GM18511 (cell line): ENCODE data around the gene RNF44.
"Not testable (repeated sequence)": the region's sequence is repeated elsewhere in the genome, so short reads cannot be mapped to it uniquely, and the experiment has no call there.

Experiments used
- ATAC-seq: cut with Tn5 transposase; IDR thresholded peaks from one replicate; pipeline ENCODE4 v1.9.1; 2021; ENCODE audit warnings: mild to moderate bottlenecking, moderate library complexity; ENCODE audit not compliant: unreplicated experiment

Gene RNF44

DNA sequence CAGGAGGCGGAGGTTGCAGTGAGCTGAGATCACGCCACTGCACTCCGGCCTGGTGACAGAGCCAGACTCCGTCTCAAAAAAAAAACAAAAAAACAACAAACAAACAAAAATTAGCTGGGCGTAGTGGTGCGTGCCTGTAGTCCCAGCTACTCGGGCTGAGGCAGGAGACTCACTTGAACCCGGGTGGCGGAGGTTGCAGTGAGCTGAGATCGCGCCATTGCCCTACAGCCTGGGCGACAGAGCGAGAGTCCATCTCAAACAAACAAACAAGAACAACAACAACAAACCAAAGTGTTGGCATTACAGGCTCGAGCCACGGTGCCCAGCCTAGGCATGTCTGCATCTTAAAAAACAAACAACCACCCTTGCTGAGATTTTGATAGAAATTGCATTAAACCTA lies 12.2 kb downstream of the RNF44 start:
- no peak for ATAC-seq

DNA sequence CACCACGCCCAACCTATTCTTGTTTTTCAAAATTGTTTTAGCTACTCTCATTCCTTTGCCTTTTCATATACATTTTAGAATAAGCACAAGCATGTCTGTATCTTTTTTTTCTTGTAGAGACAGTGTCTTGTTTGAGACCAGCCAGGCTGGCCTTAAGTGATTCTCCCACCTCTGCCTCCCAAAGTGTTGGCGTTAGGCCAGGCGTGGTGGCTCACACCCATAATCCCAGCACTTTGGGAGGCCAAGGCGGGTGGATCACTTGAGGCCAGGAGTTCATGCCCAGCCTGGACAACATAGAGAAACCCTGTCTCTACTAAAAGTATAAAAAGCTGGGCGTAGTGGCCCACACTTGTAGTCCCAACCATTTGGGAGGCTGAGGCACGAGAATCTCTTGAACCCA lies 13.1 kb downstream of the RNF44 start:
- no peak for ATAC-seq

DNA sequence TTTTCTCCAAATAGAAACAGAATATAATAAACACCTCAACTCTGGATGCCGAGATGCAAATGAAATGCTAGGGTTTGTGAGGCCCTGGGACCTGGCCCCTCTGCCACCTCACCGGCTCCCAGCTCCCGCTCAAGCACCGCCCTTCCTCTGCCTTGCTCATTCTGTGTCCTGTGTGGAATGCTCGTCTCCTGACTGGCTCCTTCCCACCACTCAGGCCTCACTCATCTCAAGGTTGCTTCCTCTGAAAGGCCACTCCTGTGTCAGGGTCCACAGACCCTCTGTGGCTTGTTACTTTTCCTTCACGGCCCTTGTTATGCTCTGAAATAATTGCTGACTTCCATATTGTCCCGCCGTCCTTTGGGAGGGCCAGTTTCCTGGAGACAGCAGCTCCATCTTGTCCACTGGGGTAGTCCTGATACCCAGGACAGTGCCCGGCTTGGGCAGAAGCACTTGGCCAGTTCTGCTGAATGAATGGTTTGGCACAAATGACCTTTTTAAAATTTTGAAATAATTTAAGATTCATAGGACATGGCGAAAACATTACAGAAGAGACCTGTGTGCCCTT lies 15.4 kb downstream of the RNF44 start:
- no peak for ATAC-seq

DNA sequence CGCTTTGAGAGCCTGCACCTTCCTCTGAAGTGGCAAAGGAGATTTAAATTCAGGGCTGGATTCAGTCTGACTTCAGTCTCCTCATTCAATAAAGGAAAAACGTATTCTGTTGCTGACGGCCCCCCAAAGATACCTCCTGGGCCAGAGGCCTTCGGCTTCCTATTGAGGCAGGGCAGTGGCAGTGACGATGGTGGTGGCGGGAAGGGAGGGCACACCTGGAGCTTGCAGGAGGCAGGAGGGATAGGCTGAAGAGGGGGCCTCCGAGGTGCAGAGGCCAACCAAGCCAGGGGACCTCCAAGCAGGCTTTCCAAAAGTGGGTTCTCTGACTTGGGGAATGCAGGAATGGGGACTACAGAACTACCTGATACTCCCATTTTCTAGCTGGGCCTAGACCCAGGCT lies 15.9 kb downstream of the RNF44 start:
- ATAC-seq, result no peak

DNA sequence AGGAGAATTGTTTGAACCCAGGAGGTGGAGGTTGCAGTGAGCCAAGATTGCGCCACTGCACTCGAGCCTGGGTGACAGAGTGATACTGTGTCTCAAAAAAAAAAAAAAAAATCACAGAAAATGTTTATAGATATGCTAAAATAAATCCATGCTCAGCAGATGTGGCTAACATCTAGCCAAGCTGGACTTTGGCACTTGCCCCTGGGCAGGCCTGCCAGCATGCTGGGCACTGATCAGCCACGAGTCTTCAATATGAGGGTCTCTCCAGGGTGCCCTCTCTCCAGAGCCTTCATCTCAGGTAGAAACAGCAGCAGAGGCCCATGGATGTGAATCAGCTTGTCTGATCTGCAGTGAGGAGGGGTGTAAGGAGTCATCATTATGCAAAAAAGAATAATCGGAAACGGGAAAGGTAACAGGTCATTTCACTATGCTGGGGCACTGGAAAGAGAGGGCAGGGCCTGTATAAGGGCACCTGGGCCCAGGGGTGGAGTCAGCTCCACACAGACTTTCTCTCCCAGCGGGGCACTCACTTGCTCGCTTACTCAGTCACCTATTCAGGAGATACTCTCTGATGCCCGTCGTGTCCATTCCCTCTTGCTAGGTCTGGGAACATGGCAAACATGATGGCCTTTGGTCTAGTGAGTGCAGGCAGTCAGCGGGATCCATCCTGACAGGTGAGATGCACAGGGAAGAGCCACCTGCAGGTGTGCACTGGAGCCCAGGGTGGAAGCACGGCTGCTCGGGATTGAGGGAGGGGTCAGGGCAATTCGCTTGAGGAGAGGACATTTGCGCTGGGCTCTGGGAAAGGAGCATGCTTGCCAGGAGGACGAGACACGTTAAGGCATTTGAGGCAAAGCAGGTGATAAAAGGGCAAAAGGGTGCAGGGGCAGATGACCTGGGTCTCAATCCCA lies 17.1 kb downstream of the RNF44 start:
- ATAC-seq, result no peak

DNA sequence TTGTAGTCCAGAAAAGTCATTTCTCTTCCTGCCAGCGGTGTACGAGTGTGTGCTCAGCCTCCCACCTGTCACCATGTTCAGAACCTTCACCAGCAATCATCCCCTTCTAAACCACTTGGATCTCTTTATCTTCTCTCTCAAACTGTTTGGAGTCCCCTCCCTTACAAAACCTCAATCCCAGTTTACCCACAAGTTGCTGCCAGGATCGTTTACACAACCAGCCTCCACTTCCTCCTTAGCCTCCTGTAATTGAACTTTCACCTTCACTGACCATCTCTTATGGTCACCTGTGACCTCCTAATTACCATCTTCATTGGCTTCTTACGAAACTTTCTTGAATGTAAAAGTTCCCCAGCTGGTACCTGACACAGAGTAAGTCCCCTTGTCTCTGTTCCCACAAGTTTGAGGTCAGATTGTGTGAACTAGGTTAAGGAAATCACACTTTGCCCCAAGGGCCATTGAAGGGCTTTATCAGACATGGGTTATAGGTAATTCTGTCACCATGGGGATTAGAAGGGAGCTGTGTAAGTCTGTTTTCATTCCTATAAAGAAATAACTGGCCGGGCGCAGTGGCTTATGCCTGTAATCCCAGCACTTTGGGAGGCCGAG lies 20.0 kb downstream of the RNF44 start:
- ATAC-seq, result no peak

DNA sequence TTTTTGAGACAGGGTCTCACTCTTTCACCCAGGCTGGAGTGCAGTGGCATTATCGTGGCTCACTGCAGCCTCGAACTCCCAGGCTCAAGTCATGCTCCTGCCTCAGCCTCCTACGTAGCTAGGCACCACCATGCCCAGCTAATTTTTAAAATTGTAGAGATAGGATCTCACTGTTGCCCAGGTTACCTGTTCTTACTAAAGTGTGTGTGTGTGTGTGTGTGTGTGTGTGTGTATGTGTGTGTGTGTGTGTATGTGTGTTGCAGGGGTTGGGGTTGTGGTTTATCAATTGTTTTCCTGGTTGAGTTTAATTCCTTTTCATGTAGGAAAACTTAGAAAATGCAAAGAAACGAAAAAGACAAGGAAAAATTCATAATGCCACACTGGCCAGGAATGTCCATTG lies 21.8 kb downstream of the RNF44 start:
- no peak for ATAC-seq

DNA sequence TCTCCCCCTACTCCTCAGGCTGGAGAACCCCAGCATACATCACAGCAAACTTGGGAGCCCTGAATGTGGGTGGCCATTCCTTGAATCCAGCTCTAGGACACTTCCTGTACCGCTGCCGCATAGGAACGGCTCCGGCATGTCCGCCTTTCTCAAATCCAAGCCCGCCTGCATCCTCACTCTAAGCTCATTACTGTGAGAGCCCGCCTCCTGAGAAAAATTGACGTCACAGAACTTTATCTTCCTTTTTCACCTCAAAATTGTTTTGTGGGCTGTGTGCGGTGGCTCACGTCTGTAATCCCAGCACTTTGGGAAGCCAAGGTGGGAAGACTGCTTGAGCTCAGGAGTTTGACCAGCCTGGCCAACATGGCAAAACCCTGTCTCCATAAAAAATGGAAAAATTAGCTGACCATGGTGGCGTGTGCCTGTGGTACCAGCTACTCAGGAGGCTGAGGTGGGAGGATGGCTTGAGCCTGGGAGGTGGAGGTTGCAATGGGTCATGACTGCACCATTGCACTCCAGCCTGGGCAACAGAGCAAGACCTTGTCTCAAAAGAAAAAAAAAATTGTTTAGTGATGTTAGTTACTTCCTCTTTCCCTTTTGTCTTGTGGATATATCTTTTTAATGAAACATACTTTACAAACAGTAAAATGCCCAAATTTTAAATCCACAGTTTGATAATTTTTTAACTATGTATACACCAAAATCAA lies 22.8 kb downstream of the RNF44 start:
- no peak for ATAC-seq

DNA sequence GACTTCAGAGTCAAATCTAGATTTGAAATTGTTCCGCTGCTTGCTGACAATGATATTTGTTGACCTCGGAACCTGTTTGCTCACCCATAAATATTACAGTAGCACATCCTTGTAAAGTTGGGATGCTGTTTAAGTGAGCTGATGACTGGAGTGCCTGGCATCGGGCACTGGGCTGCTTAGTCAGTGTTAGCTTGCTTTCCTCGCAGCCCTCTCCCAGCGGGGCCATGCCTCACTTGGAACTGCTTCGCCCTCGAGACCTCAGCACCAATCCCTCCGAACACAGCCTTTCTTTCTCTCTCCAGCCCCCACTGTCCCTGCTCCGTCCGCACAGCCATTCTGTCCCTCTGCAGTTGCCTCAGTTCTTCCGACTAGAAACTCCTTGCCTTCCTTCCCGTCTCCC lies 23.4 kb downstream of the RNF44 start:
- no peak for ATAC-seq

DNA sequence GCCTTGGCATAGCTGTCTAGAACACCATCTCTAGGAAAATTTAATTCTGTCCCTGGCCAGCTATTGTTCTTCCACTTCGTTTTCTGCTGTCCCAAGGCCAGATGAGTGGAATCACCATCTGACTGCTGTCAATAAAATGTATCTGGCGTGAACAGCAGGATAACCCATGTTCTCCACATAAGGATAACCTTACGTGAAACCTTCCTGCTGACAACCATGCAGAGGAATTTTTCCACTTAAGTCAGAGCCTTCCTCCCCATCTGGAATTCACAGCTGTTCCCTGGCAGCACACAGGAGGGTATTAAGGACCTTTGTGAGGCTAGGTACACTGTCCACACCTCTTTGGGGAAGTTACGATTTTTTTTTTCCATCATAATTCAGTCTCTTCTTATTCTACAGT lies 28.6 kb downstream of the RNF44 start:
- no peak for ATAC-seq

DNA sequence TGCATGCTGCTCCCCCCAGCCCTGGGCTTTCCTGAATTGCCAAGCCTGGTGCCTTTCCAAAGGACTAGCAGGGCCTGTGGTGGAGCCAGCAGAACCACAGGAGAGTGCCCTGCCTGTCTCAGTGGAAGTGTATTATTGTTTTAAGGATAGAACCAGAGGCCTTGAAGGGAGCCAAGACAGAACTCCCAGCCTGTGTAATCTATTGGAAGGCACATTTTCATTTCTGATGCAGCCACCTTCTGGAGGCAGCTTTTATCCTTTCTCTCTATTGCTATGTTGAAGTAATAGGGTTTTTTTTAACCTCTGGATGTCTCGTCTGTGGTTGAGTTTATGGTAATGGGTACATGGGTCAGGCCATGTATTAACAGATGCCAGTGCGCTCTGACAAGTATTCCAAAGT lies 29.3 kb downstream of the RNF44 start:
- ATAC-seq, result no peak

DNA sequence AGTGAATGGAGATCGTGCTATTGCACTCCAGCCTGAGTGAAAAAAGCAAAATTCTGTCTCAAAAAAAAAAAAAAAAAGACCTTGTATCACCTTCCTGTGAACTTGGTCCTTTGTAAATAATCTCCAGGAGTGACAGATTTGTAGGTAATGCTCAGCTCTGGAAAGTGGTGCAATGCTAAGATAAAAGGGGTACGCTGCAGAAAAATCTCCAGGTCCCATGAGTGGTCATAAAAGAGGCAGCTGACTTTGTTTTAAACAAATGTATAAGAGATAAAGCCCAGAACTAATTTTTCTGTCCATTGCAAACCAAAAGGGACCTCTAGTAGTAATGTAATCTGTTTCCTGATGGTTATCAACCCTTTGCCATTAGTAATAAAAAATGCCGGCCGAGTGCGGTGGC lies 33.7 kb downstream of the RNF44 start:
- ATAC-seq, result no peak

DNA sequence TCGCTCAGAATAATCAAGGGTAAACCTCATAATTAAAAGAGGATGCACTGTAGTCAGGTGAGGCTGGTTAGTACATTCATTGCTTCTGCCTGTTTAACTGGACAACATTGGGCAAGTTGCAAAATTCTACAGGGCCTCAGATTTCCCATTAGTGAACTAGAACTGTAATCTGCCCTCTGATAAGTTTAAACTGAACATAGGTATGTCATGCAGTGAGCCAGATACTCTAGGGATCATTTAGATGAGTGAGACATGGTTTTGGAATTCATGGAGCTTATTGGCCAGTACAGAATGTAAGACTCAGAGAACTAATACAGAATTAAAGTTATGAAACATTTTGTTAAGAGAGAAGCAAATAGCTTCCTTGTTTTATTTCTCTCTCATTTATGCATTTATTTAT lies 35.9 kb downstream of the RNF44 start:
- no peak for ATAC-seq

DNA sequence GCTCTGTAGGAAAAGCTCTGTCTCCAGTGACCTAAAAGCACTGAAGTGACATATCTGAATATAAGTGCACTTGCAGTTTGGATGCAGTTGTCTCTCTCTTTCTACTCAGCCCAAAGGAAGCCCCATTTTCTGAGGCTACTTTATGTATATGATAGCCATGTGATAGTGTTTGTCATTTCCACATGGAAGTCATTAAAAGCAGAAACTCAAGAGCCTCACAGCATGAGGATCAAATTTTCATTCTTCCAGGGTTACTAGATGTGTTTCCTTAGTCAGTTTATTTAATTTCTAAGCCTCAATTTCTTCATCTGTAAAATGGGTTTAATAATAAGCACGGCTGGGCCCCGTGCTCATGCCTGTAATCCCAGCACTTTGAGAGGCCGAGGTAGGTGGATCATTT lies 36.7 kb downstream of the RNF44 start:
- ATAC-seq, result no peak

DNA sequence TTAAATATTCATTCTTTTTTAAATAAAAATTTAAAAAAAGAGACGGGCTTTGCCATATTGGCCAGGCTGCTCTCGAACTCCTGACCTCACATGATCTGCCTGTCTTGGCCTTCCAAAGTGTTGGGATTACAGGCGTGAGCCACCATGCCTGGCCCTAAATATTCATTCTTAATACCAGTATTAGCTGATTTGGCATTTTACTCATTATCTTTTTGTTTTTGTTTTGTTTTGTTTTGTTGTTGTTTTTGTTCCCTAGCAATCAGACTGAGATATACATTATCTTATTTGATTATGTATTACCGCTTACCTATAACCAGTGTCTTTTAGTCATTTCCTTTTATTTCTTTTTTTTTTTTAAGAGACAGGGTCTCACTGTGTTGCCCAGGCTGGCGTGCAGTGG lies 37.9 kb downstream of the RNF44 start:
- no peak for ATAC-seq

DNA sequence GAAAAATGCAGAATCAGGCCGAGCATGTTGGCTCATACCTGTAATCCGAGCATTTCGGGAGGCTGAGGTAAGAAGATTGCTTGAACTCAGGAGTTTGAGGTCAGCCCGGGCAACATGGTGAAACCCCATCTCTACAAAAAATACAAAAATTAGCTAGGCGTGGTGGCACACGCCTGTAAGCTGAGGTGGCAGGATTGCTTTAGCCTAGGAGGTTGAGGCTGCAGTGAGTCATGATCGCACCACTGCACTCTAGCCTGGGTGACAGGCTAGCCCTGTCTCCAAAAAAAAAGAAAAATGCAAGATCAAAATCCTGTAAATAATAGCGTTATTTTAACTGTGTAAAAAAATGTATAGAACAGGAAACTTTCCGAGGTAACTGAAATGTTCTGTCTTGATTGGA lies 39.4 kb downstream of the RNF44 start:
- ATAC-seq, result no peak

DNA sequence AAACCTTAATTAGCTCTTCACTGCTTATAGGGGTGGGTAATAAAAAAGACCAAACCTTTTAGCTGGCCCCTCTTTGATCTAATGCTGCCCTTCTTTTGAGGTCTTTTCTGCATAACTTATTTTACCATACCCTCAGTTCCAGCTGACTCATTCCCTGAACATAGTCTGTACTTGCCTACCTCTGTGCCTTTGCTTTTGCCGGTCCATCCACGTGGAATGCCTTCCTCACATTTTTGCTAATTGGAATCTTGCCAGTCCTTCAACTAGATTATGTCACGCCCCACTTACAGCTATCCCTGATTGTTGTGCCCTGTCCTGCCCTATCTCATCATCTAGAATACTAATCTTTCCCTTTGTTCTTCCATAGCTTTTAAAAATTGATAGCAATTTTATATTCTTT lies 44.8 kb downstream of the RNF44 start:
- no peak for ATAC-seq

DNA sequence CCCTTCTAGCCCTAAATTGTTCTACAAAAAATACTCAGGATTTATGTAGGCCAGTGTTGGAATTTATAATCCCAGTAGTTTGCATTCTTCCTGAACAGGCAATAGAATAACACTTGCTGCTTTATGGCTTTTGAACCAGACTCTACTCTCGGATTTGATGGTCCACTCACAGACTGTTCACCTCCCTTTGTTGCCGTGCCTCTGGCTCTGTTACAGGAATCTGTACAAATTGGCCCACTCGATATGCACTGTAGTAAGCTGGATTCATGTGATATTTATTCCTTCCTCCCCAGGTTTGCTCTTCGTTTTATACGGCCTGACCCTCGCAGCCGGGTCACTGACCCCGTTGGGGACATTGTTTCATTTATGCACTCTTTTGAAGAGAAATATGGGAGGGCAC lies 45.3 kb downstream of the RNF44 start:
- no peak for ATAC-seq

DNA sequence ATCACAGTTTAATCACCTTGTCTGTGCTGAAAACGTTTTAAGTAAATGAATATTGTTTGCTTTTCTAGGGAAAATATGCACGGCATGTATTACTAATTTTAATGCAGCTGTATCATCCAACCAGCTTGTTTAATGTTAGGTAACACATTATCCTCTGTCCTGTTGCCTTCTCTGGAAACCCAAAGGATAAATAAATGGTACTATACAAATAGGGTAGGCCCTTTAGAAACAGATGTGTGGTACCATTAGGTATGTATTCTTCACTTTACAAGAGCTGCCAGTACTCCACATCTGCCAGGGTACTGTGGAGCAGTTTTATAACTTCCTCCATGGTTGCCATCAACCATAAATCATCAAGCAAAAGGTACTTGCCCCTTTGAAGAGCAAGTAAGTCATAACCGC lies 46.1 kb downstream of the RNF44 start:
- no peak for ATAC-seq

DNA sequence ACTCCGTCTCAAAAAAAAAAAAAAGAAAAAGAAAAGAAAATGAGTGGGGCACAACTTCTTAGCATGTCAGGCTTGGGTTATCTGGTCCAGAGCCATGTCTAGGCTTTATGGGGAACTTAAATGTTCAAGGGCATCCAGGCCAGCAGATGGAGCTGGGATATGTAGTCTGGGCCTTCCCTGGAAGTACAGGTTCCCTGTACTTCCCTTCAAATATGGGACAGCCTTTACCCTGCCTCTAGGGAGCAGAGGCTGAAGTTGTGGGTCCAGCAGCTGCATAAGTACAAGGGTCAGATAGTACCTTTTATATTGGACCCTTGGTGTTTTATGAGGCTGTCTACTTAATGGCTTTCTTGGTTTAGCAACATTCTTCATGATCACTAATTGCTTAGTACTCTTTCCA lies 46.9 kb downstream of the RNF44 start:
- ATAC-seq, result no peak

DNA sequence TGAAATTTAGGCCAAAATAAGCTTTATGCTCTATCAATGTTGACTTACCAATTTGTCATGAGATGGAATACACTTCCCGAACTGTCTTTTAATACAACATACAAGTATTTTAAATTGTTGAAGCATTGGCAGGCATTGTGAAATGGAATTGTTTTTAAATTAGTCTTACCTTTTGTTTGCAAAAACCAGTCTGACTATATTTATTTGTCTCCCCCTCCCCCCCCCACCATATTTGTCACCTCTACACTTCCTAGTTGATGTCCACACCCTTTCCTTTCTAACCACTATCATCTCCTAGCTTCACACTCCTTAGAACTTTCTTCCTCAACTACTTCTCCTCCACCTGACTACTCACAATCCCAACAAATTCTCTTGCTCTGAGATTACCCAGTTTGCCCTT lies 48.1 kb downstream of the RNF44 start:
- ATAC-seq, result no peak

DNA sequence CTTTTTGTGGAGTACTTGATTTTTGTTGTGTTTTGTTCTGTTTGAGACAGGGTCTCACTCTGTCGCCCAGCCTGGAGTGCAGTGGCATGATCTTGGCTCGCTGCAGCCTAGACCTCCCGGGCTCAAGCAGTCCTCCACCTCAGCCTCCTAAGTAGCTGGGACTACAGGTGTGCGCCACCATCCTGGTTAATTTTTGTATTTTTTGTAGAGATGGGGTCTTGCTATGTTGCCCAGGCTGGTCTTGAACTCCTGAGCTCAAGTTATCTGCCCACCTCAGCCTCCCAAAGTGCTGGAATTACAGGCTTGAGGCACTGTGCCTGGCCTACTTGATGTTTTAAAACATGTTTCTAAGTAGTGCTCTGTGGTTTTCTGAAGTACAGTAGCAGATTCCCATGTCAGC lies 50.0 kb downstream of the RNF44 start:
- not testable (repeated sequence) for ATAC-seq
